GM19043 (cell line): ENCODE results near the gene ATP8A2.
"Not testable (repeated sequence)": the region's sequence is repeated elsewhere in the genome, so short reads cannot be mapped to it uniquely, and the experiment has no call there.

Experiments
- ATAC-seq: cut with Tn5 transposase; IDR thresholded peaks from one replicate; pipeline ENCODE4 v1.9.1; 2021; ENCODE audit warnings: low read depth; ENCODE audit not compliant: unreplicated experiment

Gene ATP8A2

DNA sequence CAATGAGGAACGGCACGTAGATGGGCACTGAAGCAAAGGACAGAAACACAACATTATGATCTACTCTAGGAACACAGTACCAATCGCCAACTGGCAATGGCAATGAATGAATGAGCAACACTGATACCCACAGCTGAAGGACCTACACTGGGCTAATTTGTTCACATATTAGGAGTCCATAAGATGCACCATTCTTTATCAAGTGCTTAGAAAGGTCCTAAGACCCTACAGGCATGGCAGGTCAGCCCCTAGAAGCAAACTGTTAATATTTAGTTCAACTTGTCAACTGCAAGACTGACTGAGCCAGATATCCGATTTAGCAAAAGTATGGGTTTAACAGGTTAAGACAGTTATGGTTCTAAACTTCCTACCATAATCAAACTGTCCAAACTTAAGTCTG is 675.3 kb downstream of the ATP8A2 start:
- no peak for ATAC-seq

DNA sequence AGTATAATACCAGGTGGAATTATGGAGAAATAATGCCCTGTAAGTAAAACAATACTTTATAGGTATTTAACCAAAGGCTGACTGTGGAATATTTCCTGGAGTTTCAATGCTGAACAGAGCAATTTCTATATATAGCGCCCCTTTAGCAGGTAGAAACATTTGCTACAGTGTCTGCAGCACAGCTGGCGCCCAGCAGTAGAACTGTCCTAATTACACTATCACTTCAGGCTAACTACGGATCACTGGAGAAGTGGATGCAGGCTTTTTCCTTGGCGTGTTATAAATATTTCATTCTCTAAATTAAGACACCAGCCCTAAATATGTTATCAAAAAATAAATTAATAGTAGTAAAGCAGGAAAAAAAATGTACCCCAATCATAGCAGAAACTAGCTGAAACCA is 677.0 kb downstream of the ATP8A2 start:
- ATAC-seq, result no peak

DNA sequence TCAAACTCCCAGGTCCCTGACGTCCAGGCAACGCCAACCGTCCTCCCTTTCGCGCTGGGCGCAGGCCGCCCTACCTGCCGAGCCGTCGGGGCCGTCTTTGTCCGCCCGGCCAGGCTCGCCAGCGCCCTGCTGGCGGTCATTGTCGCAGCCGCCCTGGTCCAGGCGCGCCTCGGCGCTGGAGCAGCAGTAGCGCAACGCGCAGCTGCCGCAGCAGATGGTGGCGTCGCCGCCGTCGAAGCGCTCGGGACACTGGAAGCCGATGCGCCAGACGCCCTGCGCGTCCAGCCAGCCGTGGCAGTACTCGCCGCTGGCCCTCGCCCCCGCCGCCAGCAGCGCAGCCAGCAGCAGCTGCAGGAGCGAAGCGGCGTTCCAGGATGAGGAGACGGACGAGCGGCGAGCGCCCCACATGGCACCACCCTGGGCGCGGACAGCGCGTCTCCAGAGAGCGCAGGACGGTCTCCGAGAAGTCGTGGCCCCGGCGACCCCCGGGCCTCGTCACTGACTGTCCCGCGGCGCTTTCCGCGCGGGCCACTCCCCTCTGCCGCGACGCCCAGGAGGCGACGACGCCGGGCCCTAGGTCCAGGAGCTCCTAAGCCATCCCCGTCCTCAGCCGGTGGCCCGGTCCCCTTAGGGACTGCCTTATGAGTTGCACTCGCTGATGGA is 678.9 kb downstream of the ATP8A2 start:
- ATAC-seq, result no peak

DNA sequence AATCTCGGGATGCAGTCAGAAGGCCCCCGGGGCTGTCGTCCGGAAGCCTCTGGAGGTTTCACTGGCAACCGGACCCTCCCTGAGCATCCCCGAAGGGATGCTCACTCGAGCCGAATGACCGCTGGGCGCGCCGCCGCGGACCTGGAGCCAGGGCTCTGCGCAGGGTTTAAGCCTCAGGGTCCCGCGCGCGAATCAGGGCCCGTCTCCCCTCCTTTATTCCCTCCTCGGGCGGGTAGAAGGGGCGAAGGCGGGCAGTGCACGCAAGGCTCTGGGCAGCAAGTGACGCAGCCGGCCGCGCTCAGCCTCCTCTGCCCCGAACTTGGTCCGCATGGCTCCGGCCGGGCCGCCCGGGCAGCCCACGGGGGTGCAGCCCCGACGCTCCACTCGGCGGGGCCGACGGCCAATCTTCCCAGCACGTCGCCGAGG is 679.5 kb downstream of the ATP8A2 start:
- no peak for ATAC-seq

DNA sequence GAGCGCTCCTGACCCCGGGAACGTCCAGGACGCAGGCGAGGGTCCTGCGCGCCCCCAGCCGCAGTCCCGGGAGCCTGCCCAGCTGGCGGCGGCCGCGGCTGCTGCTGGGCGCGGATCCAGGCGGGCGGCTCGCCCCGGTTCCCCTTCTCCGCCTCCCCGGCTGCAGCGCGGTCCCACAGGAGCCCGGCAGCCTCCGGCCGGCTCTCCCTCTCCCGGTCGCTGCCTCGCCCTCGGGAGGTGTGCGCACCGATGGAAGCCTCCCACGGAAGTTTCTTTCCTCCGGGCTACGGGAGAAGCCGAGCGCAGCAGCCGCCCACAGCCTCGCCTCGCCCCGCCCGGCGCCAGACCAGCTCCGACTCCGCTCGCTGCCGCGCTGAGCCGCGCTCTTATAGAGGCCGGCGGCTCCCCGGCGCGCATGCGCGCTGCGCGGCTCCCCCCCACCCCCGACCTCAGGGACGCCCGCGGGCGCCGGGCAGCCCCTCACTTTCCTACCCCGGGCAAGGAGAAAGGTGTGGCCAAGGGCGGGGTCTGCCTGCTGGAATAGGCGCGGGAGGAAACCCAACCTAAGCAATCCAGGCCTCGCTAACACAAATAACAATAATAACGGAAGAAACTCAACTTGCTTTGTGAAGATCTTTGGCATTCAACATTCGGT is 680.0 kb downstream of the ATP8A2 start, which contains the start of gene SHISA2:
Gene SHISA2 (minus strand): TSS at position 360 of the 655 bp plus-strand sequence. CDS start 1,041 bp downstream, outside the sequence.
- no peak for ATAC-seq

DNA sequence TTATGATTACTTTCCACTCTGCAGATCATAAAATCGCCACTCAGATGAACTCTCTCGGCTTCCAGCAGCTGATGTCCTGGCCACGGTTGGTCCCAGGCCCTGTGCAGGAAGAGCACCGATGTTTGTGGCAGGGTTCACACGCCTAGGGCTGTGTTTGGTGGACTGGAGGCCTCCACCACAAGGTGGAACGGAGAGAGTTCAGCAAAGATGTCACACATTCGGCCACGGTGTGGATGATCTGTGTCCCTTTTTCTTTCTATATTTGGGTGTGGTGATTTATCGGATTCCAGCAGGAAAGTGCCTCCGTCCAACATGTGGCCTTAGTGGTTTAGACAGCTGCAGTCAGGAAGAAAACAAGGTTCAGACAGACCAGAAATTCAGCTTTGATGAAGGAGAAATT is 680.6 kb downstream of the ATP8A2 start:
- no peak for ATAC-seq

DNA sequence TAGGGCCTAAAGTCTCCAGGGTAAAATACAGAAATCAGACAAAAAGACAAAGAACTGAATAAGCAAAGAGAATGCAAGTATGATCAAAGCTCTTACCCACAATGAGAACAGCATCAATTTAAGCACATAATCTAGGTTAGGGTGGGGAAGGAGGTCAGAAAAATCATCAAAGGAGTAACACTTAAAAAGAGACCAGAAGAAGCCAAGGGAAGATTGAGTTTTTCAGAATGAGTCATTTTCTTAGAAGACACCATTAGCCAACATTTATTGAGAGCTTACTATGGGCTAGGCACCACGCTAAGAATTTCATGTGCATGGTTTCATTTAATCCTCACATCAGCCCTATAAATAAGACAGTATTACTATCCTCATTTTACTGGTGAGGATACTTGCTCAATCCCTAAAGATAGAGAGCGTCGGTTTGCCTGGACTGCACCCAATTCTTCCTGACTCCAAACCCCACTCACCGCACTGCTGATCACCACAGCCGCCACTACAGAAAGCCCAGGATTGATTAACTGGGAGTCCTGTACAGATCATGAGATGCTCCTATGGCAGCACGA is 681.7 kb downstream of the ATP8A2 start:
- ATAC-seq, result no peak

DNA sequence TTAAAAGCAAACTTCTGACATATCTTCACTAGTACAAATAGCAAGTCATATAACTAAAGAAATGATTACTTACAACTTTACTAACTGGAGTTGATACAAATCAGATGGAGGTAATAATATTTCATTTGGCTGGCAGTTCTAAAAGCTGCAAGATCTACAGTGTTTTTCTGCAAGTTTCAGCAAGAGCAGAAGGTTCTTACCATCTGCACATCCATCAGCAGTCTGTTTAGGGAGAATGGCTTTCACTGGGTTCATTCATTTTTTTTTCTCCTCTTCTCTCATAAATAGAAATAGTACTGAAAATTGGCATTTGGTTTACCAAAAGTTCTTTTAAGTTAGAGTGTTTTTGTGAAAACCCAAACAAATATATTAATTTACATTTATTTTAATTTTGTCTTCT is 683.1 kb downstream of the ATP8A2 start:
- no peak for ATAC-seq

DNA sequence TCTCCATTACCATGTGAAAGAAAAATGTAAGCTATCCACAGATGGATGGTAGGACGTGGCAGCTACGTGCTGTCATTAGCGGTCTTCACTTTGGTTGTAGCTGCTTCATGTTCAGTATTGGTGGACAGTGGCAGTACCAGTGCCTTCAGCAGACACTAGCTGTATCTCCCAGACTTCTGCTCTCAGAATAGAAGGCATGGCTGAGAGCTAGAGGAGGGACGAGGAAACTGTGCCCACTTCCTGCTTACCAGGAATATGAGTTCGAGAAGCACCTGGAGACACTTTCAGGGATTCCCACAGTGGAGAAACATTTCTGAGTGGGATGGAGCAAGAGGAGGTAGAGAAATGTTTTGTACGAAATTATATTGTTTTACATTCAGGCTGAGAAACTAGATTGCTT is 686.9 kb downstream of the ATP8A2 start:
- ATAC-seq, result no peak

DNA sequence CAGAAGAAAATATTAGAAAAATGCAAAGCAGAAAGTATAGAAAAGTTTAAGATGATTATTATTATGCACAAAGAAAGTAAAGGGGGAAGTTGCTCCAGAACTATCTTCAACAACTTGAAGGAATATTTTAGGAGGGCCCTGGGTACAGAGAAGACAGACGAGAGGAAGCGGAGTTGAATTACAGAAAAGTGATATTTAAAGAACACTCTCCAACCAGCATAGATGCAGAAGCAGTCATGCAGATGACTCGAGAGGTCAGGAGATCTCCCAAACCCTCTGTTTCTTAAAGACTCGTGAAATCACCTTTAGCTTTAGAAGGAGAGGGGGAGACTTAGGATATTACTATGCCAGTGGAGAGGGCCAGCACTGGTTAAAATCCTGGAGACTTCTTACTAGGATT is 688.6 kb downstream of the ATP8A2 start:
- no peak for ATAC-seq

DNA sequence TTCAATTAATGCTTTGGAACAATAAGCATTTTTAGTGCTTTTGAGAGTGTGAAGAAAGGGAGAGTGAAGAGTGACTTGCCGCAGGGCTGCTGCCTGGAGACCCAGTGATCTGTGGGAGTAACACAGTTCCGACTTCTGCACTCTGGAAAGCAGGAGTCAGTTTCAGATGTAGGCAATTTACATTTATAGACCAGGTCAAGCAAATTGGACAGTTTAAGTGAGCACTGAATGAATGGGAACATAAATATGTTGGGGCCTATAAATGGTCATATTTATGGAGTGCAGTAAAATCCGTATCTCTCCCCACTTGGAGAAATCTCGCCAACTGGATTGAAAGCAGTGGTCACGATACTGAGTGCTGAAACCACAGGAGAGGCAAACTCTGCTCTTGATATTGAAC is 689.5 kb downstream of the ATP8A2 start:
- ATAC-seq, result no peak

DNA sequence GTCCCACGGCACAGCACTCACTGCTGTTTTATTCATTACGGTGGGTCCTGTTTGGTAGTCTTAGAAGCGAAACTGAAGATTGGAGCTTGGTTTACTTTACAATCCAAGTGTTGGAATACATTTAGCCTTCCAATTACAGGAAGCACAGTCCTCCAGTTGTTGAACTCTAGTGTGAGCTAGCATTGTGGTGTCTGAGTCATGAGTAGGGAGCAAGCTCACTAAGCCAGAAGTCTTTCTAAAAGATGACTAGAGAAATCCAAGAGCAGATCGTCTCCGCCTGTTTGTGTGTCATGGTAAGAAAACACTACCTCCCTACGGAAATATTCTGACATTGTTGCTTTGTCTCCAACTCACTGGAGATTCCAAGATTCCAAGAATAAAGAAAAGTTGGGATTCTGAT is 690.2 kb downstream of the ATP8A2 start:
- ATAC-seq, result no peak

DNA sequence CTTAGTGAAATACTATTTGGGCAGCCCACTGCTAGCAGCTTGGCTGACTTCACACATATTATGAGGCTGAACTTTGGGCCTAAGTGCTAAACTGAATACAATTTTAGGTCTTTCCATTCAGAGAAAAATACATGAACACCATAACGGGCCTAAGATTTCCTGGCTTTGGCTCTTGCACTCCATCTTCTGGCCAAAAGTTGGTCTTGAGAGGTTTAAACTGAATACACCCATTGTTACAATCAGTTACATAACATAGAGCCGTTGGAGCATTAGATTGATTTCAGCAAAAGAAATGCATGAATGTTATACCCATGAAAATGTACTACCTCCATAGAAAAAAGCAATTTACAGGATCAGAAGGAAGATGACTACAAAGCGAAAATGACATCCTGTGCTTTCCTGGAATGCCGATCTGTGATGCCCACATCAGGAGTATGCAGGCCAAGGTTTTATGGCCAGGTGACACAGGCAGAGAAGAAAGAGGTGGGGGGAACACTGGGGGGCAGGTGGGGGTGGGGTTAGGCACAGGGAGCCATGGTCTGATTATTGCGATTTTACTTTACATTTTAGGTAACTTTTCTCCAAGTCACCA is 691.2 kb downstream of the ATP8A2 start:
- ATAC-seq, result no peak

DNA sequence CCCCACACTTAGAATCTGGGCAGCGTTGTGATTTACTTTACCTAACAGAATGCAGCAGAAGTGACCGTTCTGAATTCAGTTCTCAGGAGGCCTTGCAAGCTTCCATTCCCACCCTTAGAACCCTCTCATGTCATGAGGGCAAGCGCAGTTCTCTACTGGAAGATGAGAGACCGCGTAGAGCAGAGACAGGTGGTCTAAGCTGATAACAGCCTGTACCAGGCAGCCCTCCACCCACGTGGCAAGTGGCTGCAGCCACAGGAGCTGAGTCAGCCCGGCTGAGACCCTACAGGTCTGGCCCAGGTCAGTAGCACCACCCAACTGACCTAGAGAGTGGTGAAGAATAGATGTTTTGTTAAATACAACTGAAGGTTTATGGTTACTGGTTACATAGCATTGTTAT is 694.7 kb downstream of the ATP8A2 start:
- not testable (repeated sequence) for ATAC-seq

DNA sequence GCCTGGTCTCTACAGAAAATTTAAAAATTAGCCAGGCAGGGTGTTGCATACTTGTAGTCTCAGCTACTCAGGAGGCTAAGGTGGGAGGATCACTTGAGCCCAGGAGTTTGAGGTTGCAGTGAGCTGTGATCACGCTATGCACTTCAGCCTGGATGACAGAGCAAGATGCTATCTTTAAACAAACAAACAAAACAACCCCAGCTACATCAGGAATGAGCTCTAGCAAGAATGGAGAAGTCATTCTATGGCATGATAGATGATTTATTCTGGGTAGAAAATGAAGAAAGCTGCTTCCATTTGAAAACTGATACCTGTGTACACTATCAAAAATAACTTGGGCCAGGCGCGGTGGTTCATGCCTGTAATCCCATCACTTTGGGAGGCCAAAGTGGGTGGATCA is 695.8 kb downstream of the ATP8A2 start:
- ATAC-seq, result no peak

DNA sequence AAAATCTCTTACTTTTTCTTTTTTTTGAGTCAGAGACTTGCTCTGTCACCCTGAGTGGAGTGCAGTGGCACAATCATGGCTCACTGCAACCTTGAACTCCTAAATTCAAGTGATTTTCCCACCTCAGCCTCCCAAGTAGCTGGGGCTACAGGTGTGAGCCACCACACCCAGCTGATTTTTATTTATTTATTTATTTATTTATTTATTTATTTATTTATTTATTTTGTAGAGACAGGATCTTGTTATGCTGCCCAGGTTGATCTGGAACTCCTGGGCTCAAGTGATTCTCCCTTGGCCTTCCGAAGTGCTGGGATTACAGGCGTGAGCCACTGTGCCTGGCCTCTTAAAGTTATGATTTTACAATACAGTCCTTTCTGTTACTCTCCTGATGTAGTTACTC is 696.6 kb downstream of the ATP8A2 start:
- ATAC-seq, result not testable (repeated sequence)

DNA sequence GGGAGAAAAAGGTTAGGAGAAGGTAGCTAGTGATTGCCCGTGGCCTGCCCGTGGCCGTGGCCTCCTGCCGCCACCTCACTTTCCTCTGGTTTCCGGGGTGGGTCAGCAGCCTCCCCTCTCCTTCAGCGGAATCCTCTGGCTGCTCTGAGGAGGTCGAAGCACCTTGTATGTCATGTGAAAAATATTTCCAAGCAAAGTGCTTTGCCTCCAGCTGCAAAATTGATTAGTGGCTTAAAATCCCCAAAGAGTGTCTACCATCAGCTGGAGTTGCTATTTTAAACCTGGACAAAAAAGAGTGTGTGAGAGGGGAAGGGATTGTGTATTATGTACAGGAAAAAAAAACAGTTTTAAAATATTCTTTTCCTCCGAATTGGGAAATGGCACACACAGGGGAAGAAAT is 697.9 kb downstream of the ATP8A2 start:
- not testable (repeated sequence) for ATAC-seq

DNA sequence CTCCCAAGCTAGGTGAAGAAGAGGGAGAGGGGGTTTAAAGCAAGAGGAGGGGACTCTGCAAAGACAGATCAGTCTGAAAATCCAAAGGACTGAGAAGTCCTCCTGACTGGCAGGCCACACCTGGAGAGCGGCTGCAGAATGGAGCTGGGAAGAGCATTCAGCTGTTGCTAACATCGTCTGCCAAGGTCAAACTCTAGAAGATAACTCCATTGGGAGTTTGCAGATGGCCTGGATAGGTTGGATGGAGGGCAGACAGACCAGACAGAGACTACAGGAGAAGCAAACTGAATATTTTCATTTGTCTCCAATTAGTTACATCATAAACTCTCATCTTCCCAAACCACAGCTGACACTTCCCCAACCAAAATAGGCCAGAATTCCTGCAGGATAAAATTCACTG is 699.9 kb downstream of the ATP8A2 start:
- no peak for ATAC-seq

DNA sequence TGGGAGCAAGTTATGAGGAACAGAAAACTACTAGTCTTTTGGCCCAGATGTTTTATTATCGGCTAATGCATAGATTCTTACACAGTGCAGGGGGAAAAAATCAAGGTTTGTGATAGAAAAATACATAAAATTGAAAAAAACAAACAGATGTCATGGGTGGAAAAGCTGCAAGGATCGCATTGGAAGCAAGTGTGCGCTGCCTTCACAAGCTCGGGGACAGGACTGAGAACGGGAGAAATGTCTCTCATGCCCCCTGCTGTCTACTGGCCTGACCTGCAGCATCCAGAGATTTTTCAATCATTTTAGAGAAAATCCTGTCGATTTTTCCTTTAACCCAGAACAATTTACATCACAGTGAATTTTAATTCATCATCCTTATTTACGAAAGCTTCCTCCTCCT is 700.6 kb downstream of the ATP8A2 start:
- ATAC-seq, result not testable (repeated sequence)

DNA sequence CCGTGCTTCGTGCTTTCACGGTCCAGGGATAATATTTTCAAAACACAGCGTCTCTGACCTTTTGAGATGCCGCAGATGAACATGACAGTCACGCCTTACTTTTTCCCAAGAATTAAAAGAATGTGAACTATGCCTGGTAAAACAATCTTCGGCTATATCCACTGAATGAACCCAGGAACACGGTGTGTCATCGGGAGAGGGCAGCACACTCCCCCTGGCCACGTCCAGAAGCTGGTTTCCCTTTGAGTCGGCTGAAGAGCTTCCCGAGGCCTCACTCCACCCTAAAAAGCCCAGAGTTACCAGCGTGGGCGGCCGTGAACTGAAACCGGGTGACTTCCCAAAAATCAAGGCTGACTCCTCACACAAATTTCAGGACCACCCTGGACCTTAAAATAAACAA is 702.9 kb downstream of the ATP8A2 start:
- no peak for ATAC-seq
